GM19372 (cell line): ENCODE results near the gene IRF7.

Experiments
- ATAC-seq: cut with Tn5 transposase; IDR thresholded peaks from one replicate; pipeline ENCODE4 v1.9.1; 2021; ENCODE audit warnings: mild to moderate bottlenecking, low read depth, moderate library complexity; ENCODE audit not compliant: unreplicated experiment

The IRF7 gene

DNA sequence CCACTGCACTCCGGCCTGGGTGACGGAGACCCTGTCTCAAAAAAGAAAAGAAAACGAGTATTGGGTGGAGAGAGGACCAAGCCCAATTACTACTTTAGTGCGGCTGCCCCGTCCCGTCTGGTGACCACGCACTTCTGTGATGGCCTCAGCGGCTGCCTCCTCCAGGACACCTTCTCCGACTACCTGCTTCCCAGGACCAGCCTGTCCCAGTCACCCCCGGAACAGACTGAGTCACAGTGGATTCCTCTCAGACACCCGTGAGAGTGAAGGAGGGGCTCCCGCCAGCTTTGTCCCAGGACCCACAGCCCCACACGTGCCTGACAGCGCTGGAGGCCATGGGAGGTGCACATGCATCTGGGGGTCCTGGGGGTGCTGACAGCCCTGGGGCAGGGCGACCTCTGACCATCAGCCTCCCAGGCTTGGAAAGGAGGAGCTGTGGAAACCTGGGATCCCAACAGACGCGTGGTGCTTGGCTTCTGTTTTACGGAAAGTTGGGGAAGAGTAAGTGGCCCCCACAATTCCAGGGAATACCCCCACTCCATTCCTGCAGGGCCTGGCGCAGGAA lies 26.1 kb upstream of the IRF7 start:
- no peak for ATAC-seq

- ATAC-seq: no peak
Measured at GRCh38 chr11:640021-640706, 24.4 kb upstream of the IRF7 start.

DNA sequence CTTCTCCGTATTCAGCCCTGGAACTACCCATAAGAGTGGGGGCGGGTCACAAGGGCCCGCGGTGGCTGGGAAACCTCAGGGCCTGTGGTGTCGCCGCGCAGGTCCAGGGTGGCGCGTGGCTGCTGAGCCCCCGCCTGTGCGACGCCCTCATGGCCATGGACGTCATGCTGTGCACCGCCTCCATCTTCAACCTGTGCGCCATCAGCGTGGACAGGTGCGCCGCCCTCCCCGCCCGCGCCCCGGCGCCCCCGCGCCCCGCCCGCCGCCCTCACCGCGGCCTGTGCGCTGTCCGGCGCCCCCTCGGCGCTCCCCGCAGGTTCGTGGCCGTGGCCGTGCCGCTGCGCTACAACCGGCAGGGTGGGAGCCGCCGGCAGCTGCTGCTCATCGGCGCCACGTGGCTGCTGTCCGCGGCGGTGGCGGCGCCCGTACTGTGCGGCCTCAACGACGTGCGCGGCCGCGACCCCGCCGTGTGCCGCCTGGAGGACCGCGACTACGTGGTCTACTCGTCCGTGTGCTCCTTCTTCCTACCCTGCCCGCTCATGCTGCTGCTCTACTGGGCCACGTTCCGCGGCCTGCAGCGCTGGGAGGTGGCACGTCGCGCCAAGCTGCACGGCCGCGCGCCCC lies 23.7 kb upstream of the IRF7 start:
- ATAC-seq: no peak

DNA sequence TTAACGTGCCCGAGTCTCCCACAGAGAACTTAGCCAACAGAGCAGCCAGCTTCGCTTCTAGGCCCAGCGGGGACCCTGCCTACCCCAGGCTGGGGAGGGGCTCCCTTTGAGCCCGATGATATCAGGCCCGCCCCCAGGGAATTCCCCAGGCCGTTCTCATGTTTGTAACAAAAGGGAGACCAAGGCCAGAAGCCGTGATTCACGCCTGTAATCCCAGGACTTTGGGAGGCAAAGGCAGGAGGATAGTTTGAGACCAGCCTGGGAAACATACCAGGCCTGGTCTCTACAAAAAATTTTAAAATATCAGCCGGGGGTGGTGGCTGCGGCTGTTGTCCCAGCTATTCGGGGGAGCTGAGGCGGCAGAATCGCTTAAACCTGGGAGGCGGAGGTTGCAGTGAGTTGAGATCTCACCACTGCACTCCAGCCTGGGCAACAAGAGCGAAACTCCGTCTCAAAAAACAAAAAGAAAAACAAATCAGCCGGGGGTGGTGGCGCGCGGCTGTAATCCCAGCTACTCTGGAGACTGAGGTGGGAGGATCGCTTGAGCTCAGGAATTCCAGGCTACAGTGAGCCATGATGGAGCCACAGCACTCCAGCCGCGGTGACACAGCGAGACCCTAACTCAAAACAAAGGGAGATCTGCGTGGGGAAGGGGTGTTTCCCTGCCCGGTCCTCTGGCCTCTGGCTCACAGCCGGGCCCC lies 23.0 kb upstream of the IRF7 start:
- no peak for ATAC-seq

- no peak for ATAC-seq
Measured at GRCh38 chr11:637593-638521, 22.1 kb upstream of the IRF7 start.

DNA sequence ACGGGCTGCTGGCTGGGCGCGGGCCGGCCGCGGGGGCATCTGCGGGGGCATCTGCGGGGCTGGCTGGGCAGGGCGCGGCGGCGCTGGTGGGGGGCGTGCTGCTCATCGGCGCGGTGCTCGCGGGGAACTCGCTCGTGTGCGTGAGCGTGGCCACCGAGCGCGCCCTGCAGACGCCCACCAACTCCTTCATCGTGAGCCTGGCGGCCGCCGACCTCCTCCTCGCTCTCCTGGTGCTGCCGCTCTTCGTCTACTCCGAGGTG lies 21.5 kb upstream of the IRF7 start:
- ATAC-seq: no peak

- ATAC-seq: no peak
Measured at GRCh38 chr11:636511-637332, 21.0 kb upstream of the IRF7 start, which contains the start of gene DRD4. DRD4 (plus strand) TSS chr11:637269; CDS start chr11:637305, 36 bp downstream.

DNA sequence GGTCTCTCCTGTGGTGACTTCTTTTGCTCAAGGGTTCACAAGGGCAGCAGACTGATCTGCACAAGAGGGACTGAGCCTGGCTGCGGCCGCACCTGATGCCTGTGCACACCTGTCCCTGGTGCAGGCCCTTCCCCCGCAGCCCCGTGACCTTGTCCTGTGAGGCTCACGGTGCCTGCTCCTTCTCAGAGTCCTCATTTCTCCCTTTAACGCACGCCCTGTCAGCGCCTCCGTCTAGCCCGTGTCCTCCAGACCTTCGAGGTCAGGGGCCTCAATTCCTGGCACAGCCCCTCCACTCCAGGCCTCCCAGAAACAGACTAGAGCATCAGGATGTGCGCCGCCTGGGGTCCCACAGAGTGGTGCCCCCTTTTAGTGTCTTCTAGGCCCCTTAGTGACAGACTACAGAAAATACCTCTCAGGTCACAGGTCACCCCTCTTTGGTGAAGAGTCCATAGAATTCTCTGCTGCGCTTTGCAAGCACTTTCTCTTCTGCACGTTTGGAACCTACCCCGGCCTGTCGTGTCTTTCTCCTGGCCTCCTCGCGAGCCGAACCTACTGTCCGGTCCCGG lies 20.3 kb upstream of the IRF7 start:
- no peak for ATAC-seq

DNA sequence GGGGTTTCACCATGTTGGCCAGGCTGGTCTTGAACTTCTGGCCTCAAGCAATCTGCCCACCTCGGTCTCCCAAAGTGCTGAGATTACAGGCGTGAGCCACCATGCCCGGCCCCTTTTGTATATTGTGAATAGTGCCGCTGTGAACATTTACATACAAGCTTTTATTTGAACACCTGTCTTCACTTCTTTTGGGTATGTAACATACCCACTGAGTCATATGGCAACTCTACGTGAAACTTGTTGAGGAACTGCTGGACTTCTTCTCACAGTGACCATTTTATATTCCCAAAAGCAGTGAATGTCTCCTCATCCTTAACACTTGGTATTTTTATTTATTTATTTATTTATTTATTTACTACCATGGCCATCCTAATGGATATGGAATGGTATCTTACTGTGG lies 15.1 kb upstream of the IRF7 start:
- no peak for ATAC-seq

- ATAC-seq: no peak
Measured at GRCh38 chr11:629237-629583, 13.5 kb upstream of the IRF7 start.

GRCh38 chr11:628056-628455 lies 12.3 kb upstream of the IRF7 start:
- no peak for ATAC-seq

DNA sequence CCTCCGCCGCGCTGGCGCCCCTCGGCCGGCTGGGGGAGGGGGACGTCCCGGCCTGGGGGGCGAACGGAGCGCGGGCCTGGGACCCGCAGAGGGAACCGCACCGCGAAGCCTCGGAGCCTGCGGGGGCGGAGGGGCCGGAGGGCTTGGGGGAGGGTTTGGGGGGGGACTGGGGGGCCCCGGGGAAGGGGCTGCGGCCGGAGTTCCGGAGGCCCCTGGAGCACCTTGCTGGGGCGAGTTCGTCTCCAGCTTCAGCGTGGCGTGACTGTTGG lies 11.5 kb upstream of the IRF7 start:
- no peak for ATAC-seq

DNA sequence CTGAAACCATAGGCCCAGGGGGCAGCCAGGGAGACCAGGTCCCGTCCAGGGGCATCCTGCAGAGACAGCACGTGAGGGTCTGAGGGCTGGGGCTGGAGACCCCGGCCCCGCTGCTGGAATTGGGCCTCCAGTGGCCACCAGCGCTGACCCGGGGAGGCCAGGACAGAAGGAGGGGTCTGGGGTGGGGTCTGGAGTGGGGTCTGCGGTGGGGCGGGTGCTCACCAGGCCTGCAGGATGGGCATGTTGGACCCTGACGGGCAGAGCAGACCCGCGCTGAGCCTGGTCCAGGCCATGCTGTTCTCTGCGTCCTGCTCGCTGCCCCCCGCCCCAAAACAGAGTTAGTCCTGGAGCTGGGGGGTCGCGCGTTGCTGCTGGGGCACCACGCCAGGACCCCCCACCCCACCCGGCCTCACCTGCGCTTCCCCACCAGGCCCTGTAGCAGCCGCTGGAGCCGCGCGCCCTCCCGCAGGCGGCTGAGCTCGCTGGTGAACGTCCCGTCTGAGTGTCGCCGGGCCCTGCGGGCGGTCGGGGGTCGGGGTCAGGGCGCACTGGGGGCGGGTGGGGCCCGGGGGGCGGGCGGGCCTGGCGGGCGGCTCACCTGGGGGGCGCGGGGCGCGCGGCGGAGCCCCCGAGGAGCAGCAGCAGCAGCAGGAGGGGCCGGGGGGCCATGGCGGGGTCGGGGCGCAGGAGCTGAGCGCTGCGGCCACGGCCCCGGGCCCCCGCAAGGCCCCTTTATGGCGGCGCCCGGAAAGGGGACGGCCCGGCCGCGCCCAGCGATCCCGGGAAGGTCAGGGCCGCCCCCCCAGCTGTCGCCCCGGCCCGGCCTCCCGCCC lies 10.9 kb upstream of the IRF7 start, which contains the start of gene SCT:
Gene SCT, minus strand, starts transcription at position 707 of the 833 bp plus-strand sequence. Its CDS starts 38 bp downstream, at position 669.
- ATAC-seq: no peak

DNA sequence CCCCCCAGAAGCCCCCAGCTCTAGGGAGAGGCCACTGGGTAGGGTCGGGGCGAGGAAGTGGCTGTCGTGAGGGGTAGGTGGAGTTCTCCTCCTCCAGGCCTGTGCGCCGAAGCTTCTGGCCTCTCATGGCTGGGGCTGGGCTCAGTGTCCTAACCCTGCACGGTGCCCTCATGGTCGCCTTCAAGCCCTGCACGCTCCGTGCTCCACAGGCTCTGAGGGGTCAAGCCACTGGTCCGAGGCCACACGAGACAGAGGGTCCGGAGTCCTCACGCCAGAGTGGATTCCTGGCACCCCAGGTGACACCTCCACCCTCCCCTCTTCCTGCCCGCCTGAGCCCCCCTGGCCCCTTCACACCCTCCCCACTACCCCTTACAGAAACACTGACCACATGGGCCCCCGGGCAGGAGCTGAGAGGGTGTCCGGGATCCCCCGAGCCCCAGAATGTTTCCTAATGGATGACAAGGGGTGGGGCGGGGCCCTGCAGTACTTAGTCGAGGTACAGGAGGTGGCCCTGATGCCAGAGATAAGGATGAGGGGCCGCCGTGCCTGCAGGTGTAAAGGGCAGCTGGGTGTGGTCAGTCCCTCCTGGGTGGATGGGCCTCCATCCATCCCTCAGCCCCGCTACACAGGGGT lies 10.0 kb upstream of the IRF7 start:
- no peak for ATAC-seq

GRCh38 chr11:624705-625635 lies 9.2 kb upstream of the IRF7 start, which contains the start of gene CDHR5:
CDHR5 (minus strand) TSS chr11:624955; CDS start chr11:624902, 53 bp downstream.
- ATAC-seq: no peak

DNA sequence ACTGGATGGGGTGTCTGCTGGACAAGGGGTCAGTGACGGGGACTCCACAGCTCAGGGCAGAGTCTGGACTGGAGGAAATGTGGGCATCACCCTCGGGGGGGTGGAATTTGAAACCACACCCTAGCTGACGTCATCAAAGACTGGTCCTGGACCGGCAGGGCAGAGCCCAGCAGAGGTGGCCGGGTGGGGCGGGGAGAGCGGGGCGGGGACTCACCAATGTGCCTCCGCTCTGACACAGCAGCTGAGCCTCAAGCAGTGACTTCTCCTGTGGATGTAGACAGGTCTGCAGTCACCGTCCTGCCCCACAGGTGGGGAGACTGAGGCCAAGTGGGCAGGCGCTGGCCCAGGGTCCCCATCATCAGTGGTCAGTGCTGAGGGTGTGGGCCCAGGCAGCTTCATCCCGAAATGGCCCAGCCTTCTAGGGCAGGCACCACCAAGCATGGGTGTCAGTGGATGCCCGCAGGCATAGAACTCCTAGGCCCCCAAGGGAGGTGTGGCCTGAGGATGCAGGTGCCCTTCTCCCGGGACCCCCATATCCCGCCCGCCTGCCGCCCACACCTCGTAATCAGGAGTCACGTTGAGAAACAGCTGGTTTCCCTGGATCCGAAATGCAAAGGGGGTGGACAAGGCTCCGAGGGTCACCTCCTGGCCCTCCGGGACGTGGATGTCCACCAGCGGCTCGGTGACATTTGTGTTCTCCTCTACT lies 8.4 kb upstream of the IRF7 start:
- no peak for ATAC-seq
